ENCODE measurements around the gene PCDHA1. TPM values are rescaled to one million over a fixed set of nuclear protein-coding genes. Genes with fewer than 3 reads are reported as not detected.
"Not testable (repeated sequence)": the region's sequence is repeated elsewhere in the genome, so short reads cannot be mapped to it uniquely, and the experiment has no call there.

Gene PCDHA1
- total RNA-seq (2014; rRNA removed; shearing (Covaris generic)): 0.03 TPM in 1 of 2 replicates, not detected in the other

DNA sequence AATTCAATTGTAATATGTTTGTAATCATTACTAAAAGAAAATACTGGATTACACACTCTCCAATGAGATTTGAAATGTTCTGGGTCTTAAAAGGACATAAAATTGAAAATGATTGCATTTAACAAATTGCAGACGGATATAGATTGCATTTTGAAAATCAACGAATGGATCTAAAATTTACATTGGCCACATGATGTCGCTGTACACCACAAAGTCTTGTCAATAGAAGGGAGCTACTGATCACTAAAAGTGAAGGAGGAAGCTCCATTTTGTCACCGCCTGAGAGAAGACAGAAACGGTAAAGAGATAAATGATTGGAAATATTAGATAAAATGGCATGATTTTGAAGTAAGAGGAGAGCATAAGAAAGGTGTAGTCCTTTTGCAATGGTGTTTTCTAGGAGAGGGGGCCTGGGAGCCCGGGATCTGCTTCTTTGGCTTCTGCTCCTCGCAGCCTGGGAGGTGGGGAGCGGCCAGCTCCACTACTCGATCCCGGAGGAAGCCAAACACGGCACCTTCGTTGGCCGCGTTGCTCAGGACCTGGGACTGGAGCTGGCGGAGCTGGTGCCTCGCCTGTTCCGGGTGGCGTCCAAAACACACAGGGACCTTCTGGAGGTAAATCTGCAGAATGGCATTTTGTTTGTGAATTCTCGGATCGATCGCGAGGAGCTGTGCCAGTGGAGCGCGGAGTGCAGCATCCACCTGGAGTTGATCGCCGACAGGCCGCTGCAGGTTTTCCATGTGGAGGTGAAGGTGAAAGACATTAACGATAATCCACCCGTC is at the start of gene PCDHA1:
PCDHA1 (plus strand) TSS at position 236 of the 782 bp plus-strand sequence.
- peak; percentile 24 for DNase-seq (ENCODE audit: low spot score)
- in situ Hi-C loops (cut with HindIII; ENCODE audit: low sequenced_read_pairs): no loop called here

DNA sequence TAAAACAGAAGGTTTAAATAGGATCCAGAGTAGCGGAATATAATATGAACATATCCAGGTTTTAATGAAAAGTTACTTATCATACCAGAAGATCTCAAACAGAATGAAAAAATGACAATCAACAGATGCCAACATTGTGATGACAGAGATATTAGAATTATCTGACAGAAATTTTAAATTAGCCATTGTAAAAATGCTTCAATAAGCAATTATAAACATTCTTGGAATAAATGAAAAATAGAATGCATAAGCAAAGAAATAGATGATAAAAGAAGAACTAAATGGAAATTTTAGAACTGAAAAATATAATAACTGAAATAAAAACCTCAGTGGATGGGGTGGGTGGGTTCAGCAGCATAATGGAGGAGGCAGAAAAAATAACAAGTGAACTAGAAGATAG is 48.5 kb upstream of the PCDHA1 start:
- in situ Hi-C loops (cut with HindIII; ENCODE audit: low sequenced_read_pairs): no loop called here
- DNase-seq (ENCODE audit: low spot score): no peak

DNA sequence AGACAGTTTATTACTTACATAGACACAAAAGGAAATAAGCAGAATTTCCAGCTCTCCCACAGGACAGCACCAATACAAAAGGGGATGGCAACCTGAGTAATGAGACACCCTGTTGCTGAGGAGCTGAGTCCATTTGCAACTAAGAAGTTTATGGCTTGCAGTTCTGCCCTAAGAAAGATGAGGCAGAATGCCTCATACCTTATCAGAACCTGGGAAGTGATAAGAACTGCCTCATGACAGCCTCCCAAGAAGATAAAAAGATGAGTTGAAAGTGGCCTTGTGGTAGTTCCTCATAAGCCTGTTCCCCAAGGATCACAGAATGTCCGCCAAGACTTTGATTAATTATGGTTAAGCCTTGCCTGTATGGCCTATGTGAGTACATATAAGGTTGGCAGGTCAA is 44.0 kb upstream of the PCDHA1 start:
- in situ Hi-C loops (cut with HindIII; ENCODE audit: low sequenced_read_pairs): no loop called here
- DNase-seq (ENCODE audit: low spot score): no peak

GRCh38 chr5:140753561-140753960 is 32.4 kb upstream of the PCDHA1 start:
- in situ Hi-C loops (cut with HindIII; ENCODE audit: low sequenced_read_pairs): no loop called here
- DNase-seq (ENCODE audit: low spot score): no peak

- in situ Hi-C loops (cut with HindIII; ENCODE audit: low sequenced_read_pairs): no loop called here
- DNase-seq (ENCODE audit: low spot score): no peak
Observed at GRCh38 chr5:140764177-140764973, 21.6 kb upstream of the PCDHA1 start.

DNA sequence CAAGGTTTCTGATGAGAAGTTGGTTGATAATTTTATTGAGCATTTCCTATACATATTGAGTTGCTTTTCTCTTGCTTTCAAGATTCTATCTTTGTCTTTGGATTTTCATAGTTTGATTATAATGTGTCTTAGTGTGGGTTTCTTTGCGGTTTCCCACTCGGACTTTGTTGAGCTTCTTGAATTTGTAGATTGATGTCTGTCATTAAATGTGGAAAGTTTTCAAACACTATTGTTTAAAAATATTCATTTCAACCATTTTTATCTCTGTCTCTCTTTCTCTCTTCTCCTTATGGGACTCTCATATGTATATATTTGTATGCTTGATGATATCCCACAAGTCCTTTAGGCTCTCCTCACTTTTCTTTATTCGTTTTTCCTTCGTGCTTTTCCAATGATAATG is 18.5 kb upstream of the PCDHA1 start:
- in situ Hi-C loops (cut with HindIII; ENCODE audit: low sequenced_read_pairs): no loop called here
- DNase-seq (ENCODE audit: low spot score): no peak

DNA sequence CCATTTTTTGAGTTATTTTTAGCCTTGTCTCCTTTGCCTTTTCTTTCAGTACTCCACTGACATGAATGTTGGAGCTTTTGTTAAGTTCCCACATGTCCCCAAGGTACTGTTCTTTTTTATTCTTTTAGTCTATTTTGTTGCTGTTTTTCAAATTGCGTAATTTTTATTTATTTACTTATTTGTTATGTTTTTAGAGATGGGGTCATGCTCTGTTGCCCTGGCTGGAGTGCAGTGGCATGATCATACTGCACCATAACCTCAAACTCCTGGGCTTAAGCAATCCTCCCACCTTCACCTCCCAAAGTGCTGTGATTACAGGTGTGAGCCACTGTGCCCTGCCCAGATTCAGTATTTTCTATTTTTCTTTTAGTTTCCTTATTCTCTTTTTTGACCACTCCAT is 5.4 kb upstream of the PCDHA1 start:
- DNase-seq (ENCODE audit: low spot score): no peak
- in situ Hi-C loops (cut with HindIII; ENCODE audit: low sequenced_read_pairs): no loop called here

DNA sequence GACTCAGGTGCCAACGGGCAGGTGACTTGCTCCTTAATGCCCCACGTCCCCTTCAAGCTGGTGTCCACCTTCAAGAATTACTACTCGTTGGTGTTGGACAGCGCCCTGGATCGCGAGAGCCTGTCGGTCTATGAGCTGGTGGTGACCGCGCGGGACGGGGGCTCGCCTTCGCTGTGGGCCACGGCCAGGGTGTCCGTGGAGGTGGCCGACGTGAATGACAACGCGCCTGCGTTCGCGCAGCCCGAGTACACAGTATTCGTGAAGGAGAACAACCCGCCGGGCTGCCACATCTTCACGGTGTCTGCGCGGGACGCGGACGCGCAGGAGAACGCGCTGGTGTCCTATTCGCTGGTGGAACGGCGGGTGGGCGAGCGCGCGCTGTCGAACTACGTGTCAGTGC is 1.5 kb downstream of the PCDHA1 start:
- in situ Hi-C loops (cut with HindIII; ENCODE audit: low sequenced_read_pairs); DNase-seq (ENCODE audit: low spot score): not testable (repeated sequence)

DNA sequence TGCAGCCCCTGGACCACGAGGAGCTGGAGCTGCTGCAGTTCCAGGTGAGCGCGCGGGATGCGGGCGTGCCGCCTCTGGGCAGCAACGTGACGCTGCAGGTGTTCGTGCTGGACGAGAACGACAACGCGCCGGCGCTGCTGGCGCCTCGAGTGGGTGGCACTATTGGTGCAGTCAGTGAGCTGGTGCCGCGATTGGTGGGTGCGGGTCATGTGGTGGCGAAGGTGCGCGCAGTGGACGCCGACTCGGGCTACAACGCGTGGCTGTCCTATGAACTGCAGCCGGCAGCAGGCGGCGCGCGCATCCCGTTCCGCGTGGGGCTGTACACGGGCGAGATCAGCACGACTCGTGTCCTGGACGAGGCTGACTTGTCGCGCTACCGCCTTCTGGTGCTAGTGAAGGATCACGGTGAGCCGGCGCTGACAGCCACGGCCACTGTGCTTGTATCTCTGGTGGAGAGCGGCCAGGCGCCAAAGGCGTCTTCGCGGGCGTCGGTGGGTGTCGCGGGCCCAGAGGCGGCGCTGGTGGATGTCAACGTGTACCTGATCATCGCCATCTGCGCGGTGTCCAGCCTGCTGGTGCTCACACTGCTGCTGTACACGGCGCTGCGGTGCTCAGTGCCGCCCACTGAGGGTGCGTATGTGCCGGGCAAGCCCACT is 2.0 kb downstream of the PCDHA1 start:
- in situ Hi-C loops (cut with HindIII; ENCODE audit: low sequenced_read_pairs); DNase-seq (ENCODE audit: low spot score): not testable (repeated sequence)

GRCh38 chr5:140791089-140791488 is 5.1 kb downstream of the PCDHA1 start:
- DNase-seq (ENCODE audit: low spot score): no peak
- in situ Hi-C loops (cut with HindIII; ENCODE audit: low sequenced_read_pairs): no loop called here

DNA sequence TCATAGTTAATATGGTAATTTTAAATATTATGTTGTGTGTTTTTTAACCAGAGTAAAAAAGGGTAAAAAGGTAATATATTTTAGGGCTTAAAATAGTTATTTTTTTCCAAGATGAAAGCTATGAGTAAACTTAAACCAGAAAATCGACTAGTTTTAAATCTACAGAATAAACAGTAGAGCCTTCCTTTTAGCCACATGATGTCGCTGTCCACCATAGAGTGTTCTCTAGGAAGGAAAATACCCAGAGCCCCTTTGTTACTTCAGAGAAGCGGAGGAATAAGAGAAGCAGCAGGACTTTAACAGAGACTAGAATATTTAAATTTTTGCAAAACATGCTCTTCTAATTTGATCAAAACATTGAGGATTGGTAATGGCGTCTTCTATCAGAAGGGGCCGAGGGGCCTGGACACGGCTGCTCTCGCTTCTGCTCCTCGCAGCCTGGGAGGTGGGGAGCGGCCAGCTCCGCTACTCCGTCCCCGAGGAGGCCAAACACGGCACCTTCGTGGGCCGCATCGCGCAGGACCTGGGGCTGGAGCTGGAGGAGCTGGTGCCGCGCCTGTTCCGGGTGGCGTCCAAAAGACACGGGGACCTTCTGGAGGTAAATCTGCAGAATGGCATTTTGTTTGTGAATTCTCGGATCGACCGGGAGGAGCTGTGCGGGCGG is 8.8 kb downstream of the PCDHA1 start, which contains the start of gene PCDHA2:
PCDHA2 (plus strand) TSS at position 258 of the 664 bp plus-strand sequence.
- no peak for DNase-seq (ENCODE audit: low spot score)
- in situ Hi-C loops (cut with HindIII; ENCODE audit: low sequenced_read_pairs): no loop called here

- in situ Hi-C loops (cut with HindIII; ENCODE audit: low sequenced_read_pairs): no loop called here
- peak; percentile 8 for DNase-seq (ENCODE audit: low spot score)
Observed at GRCh38 chr5:140795259-140795641, 9.3 kb downstream of the PCDHA1 start.

DNA sequence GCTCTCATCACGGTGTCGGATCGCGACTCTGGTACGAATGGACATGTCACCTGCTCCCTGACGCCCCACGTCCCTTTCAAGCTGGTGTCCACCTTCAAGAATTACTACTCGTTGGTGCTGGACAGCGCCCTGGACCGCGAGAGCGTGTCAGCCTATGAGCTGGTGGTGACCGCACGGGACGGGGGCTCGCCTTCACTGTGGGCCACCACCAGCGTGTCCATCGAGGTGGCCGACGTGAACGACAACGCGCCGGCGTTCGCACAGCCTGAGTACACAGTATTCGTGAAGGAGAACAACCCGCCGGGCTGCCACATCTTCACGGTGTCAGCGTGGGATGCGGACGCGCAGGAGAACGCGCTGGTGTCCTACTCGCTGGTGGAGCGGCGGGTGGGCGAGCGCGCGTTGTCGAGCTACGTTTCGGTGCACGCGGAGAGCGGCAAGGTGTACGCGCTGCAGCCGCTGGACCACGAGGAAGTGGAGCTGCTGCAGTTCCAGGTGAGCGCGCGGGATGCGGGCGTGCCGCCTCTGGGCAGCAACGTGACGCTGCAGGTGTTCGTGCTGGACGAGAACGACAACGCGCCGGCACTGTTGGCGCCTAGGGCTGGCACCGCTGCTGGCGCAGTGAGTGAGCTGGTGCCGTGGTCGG is 10.3 kb downstream of the PCDHA1 start:
- in situ Hi-C loops (cut with HindIII; ENCODE audit: low sequenced_read_pairs); DNase-seq (ENCODE audit: low spot score): not testable (repeated sequence)

DNA sequence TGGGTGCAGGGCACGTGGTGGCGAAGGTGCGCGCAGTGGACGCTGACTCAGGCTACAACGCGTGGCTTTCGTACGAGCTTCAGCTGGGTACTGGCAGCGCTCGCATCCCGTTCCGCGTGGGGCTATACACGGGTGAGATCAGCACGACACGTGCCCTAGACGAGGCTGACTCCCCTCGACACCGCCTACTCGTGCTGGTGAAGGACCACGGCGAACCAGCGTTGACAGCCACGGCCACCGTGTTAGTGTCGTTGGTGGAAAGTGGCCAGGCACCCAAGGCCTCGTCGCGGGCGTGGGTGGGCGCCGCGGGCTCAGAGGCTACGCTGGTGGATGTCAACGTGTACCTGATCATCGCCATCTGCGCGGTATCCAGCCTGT is 10.8 kb downstream of the PCDHA1 start:
- no peak for DNase-seq (ENCODE audit: low spot score)
- in situ Hi-C loops (cut with HindIII; ENCODE audit: low sequenced_read_pairs): no loop called here

DNA sequence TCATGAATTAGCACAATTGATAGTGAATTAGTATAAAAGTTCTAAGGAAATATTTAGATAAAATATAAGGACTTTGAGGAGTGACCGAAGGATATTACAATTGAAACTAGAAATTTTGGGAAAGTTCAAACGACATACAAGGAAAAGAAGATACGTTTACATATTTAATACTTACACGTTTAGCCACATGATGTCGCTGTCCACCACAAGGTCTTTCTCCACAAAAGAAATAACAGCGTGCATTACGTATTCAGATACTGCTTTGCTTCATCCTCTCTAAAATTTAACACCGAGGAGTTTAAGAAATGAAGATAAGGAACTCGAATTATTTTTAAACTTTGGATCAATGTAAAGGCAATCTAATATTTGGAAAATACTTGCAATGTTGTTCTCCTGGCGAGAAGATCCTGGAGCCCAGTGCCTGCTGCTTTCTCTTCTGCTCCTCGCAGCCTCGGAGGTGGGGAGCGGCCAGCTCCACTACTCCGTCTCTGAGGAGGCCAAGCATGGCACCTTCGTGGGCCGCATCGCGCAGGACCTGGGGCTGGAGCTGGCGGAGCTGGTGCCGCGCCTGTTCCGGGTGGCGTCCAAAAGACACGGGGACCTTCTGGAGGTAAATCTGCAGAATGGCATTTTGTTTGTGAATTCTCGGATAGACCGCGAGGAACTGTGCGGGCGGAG is 15.0 kb downstream of the PCDHA1 start, which contains the start of gene PCDHA3:
PCDHA3 (plus strand) TSS at position 242 of the 678 bp plus-strand sequence.
- DNase-seq (ENCODE audit: low spot score): peak; percentile 22
- in situ Hi-C loops (cut with HindIII; ENCODE audit: low sequenced_read_pairs): no loop called here

GRCh38 chr5:140801494-140801841 is 15.5 kb downstream of the PCDHA1 start:
- DNase-seq (ENCODE audit: low spot score): peak; percentile 6
- in situ Hi-C loops (cut with HindIII; ENCODE audit: low sequenced_read_pairs): no loop called here

- in situ Hi-C loops (cut with HindIII; ENCODE audit: low sequenced_read_pairs); DNase-seq (ENCODE audit: low spot score): not testable (repeated sequence)
Observed at GRCh38 chr5:140802381-140802780, 16.4 kb downstream of the PCDHA1 start.

DNA sequence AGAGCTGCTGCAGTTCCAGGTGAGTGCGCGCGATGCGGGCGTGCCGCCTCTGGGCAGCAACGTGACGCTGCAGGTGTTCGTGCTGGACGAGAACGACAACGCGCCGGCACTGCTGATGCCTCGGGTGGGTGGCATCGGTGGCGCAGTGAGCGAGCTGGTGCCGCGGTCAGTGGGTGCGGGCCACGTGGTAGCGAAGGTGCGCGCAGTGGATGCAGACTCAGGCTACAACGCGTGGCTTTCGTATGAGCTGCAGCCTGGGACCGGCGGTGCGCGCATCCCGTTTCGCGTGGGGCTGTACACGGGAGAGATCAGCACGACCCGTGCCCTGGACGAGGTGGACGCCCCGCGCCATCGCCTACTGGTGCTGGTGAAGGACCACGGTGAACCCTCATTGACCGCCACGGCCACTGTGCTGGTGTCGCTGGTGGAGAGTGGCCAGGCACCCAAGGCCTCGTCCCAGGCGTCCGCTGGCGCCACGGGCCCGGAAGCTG is 16.9 kb downstream of the PCDHA1 start:
- no peak for DNase-seq (ENCODE audit: low spot score)
- in situ Hi-C loops (cut with HindIII; ENCODE audit: low sequenced_read_pairs): no loop called here
